SK-N-SH (cell line): ENCODE measurements around the gene CLN5. TPM values are rescaled to one million over a fixed set of nuclear protein-coding genes. Genes with fewer than 3 reads are reported as not detected.

ENCODE experiments used
- CTCF ChIA-PET: fragments of 300-600, 350-600 bp; formaldehyde crosslinking; extraction: SDS; loops from one replicate; lab custom pipeline; 2021; lab: Yijun Ruan, JAX
- POLR2A ChIA-PET: fragments of 350-600 bp; sonication (Branson Sonifier 250); formaldehyde crosslinking; extraction: SDS; loops from one replicate; lab custom pipeline; 2020; ENCODE audit warnings: antibody characterized with exemption, inconsistent platforms; lab: Yijun Ruan, JAX
- DNase-seq: peaks from one replicate; pipeline ENCODE4 v3.0.0; 2012
- H2AFZ ChIP-seq: fragments of 200-600 bp; sonication (generic); 2 replicates; pipeline ENCODE4 v1.8.1; 2016; ENCODE audit warnings: antibody characterized with exemption, mild to moderate bottlenecking, low read depth
- H3F3A ChIP-seq: fragments of 200-600 bp; sonication (generic); replicated peaks from 2 replicates; pipeline ENCODE3; 2016; ENCODE audit warnings: antibody characterized with exemption, mild to moderate bottlenecking; ENCODE audit not compliant: insufficient read depth
- H3K27ac ChIP-seq, 2 experiments: fragments of 200-500 bp in 1 of 2; fragments of 200-600 bp in 1 of 2; sonication (Bioruptor generic) in 1 of 2; sonication (generic), shearing (Covaris generic) in 1 of 2; 2 replicates each; pipeline versions ENCODE4 v1.5.1 to v1.6.1; 2014 to 2016; ENCODE audit warnings: low read depth in 2 of 2, inconsistent platforms in 1 of 2, low read length in 1 of 2, mild to moderate bottlenecking in 1 of 2, mixed read lengths in 1 of 2
- H3K27me3 ChIP-seq: fragments of 200-600 bp; sonication (generic), shearing (Covaris generic); 2 replicates; pipeline ENCODE4 v1.6.1; 2016; ENCODE audit warnings: mixed run types; ENCODE audit not compliant: insufficient read depth
- H3K36me3 ChIP-seq, 2 experiments: fragments of 200-500 bp in 1 of 2; fragments of 200-600 bp in 1 of 2; sonication (Bioruptor generic) in 1 of 2; sonication (generic) in 1 of 2; replicated peaks in 1 of 2; 2 replicates each; pipeline versions ENCODE3 to v1.5.1; 2014 to 2016; ENCODE audit warnings: low read length in 1 of 2, mild to moderate bottlenecking in 1 of 2; ENCODE audit not compliant: insufficient read depth in 2 of 2, control insufficient read depth in 1 of 2
- H3K4me1 ChIP-seq, 2 experiments: fragments of 200-500 bp in 1 of 2; fragments of 200-600 bp in 1 of 2; sonication (Bioruptor generic) in 1 of 2; sonication (generic), shearing (Covaris generic) in 1 of 2; 2 replicates each; pipeline versions ENCODE4 v1.5.1 to v1.6.1; 2014 to 2016; ENCODE audit warnings: low read depth in 1 of 2, low read length in 1 of 2, mixed run types in 1 of 2; ENCODE audit not compliant: insufficient read depth in 2 of 2, control insufficient read depth in 1 of 2
- H3K4me2 ChIP-seq: fragments of 200-600 bp; sonication (generic), shearing (Covaris generic); 2 replicates; pipeline ENCODE4 v1.6.1; 2017; ENCODE audit warnings: mixed run types
- H3K4me3 ChIP-seq, 2 experiments: fragments of 200-500 bp in 1 of 2; fragments of 200-600 bp in 1 of 2; sonication (Bioruptor generic) in 1 of 2; sonication (generic), shearing (Covaris generic) in 1 of 2; 2 replicates each; pipeline versions ENCODE4 v1.5.1 to v1.8.1; 2014 to 2016; ENCODE audit warnings: low read depth in 2 of 2, inconsistent platforms in 1 of 2, low read length in 1 of 2, mild to moderate bottlenecking in 1 of 2, mixed read lengths in 1 of 2, moderate library complexity in 1 of 2
- H3K79me2 ChIP-seq: fragments of 200-600 bp; sonication (generic); 2 replicates; pipeline ENCODE4 v1.8.1; 2017; ENCODE audit warnings: mild to moderate bottlenecking; ENCODE audit not compliant: insufficient read depth
- H3K9ac ChIP-seq: fragments of 200-600 bp; sonication (generic); 2 replicates; pipeline ENCODE4 v1.6.1; 2017; ENCODE audit warnings: mixed run types
- H3K9me2 ChIP-seq: fragments of 200-600 bp; sonication (generic); 2 replicates; pipeline ENCODE4 v1.6.1; 2017; ENCODE audit warnings: mixed run types
- H3K9me3 ChIP-seq: fragments of 200-600 bp; sonication (generic); 2 replicates; pipeline ENCODE4 v1.6.1; 2017; ENCODE audit warnings: mixed run types, mild to moderate bottlenecking, moderate library complexity
- H4K20me1 ChIP-seq: fragments of 200-600 bp; sonication (generic); 2 replicates; pipeline ENCODE4 v1.6.1; 2017; ENCODE audit warnings: mild to moderate bottlenecking, mixed run types; ENCODE audit not compliant: insufficient read depth
- ELF1 ChIP-seq: IDR thresholded peaks from 2 replicates; pipeline ENCODE4 v1.4.0; 2012
- EZH2phosphoT487 ChIP-seq: fragments of 200-600 bp; sonication (generic); IDR thresholded peaks from 2 replicates; pipeline ENCODE4 v1.6.1; 2017; ENCODE audit warnings: low read depth, mixed run types, mild to moderate bottlenecking, antibody characterized with exemption, moderate library complexity, borderline replicate concordance
- FOSL2 ChIP-seq: IDR thresholded peaks from 2 replicates; pipeline ENCODE4 v1.4.0; 2012; ENCODE audit warnings: low read depth, mild to moderate bottlenecking, moderate library complexity, borderline replicate concordance
- FOXM1 ChIP-seq: IDR thresholded peaks from 2 replicates; pipeline ENCODE4 v1.4.0; 2012; ENCODE audit warnings: low read depth, mild to moderate bottlenecking
- GABPA ChIP-seq: IDR thresholded peaks from 2 replicates; pipeline ENCODE4 v1.4.0; 2012; ENCODE audit warnings: low read depth, mild to moderate bottlenecking
- GATA2 ChIP-seq: sonication (generic); formaldehyde crosslinking; IDR thresholded peaks from 2 replicates; pipeline ENCODE4 v1.5.0; 2020; ENCODE audit warnings: mild to moderate bottlenecking, missing genetic modification reagents
- MXI1 ChIP-seq: IDR thresholded peaks from 2 replicates; pipeline ENCODE4 v1.6.1; 2012; ENCODE audit warnings: mild to moderate bottlenecking, low read depth, low read length, improper control_type of control experiment
- NRF1 ChIP-seq: IDR thresholded peaks from 2 replicates; pipeline ENCODE4 v1.6.1; 2012; ENCODE audit warnings: low read depth, mild to moderate bottlenecking, low read length
- RCOR1 ChIP-seq: fragments of 150-350 bp; IDR thresholded peaks from 2 replicates; pipeline ENCODE4 v1.6.1; 2017; ENCODE audit warnings: antibody characterized with exemption, low read length
- RXRA ChIP-seq: IDR thresholded peaks from 2 replicates; pipeline ENCODE4 v1.4.0; 2012; ENCODE audit warnings: low read depth, mild to moderate bottlenecking, borderline replicate concordance
- TCF12 ChIP-seq: IDR thresholded peaks from 2 replicates; pipeline ENCODE4 v1.4.0; 2012
- TEAD4 ChIP-seq: IDR thresholded peaks from 2 replicates; pipeline ENCODE4 v1.4.0; 2012; ENCODE audit warnings: mild to moderate bottlenecking, borderline replicate concordance; ENCODE audit not compliant: insufficient read depth
- YY1 ChIP-seq: IDR thresholded peaks from 2 replicates; pipeline ENCODE4 v1.4.0; 2012; ENCODE audit warnings: low read depth, mild to moderate bottlenecking
- WGBS: methylation state at CpG from one replicate; pipeline ENCODE4 v1.1.6; 2017; ENCODE audit warnings: low lambda C conversion rate; 5-methylcytosine and 5-hydroxymethylcytosine counted together
- polyA plus RNA-seq, 3 experiments: library from polyadenylated mRNA; depleted of rRNA; stranded (reverse); fragments of >200 nt; gene quantifications; 2 replicates each; pipeline ENCODE4 v1.2.3, GENCODE V29; 2012
- TF ChIP-seq, protein P1 (sequence below): fragments of 150-350 bp; IDR thresholded peaks from 2 replicates; pipeline ENCODE4 v1.6.1; 2017; ENCODE audit warnings: antibody characterized with exemption, low read length, low read depth, borderline replicate concordance
- TF ChIP-seq, protein P2 (sequence below): IDR thresholded peaks from 2 replicates; pipeline ENCODE4 v1.6.1; 2012; ENCODE audit warnings: mild to moderate bottlenecking, low read depth, low read length, moderate library complexity
- TF ChIP-seq, protein P3 (sequence below): fragments of 200-600 bp; sonication (generic); IDR thresholded peaks from 2 replicates; pipeline ENCODE4 v1.6.1; 2017; ENCODE audit warnings: antibody characterized with exemption, mild to moderate bottlenecking, moderate library complexity

The CLN5 gene
- polyA plus RNA-seq, 1 of the 3 experiments (the other 2 are of a cell fraction): 11.6 TPM

DNA sequence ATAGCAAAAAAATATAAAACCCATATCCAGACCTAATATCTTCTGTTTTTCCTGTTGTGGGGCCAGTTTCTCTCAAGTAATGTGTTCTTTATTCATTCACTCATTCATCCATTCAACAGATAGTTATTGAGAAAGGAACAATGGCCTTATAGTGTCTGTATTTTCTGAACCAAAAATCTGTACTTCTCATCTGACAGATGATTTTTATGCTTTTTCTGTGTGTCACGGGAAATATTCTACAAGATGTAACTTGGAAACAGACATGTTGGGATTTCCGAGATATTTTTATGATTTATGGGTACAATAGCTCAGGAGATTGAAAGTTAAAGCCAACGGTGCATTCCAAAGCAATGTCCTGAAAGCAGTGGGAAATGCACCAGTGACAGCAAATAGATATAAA is 37.9 kb upstream of the CLN5 start:
- CTCF ChIA-PET: interaction anchor here (0.6 to 2.8 kb wide), 3 partner anchors 26 to 1077 kb away, joined by 3 to 11 read pairs (median 3); no protein-coding TSS in a partner anchor
- Histone ChIP-seq H3K4me1 (no peaks in the 10 kb centered on the region), H3K9ac (no peak overlapping the region), H4K20me1 (no peaks in the 10 kb centered on the region), H3K4me2 (no peak overlapping the region), H3K36me3 (no peaks in the 10 kb centered on the region), H3K4me3 (no peak overlapping the region), H3K79me2 (no peaks in the 10 kb centered on the region), H3K9me3 (no peaks in the 10 kb centered on the region), H3K27me3 (no peaks in the 10 kb centered on the region), H3F3A (no peaks in the 10 kb centered on the region), H3K27ac (no peak overlapping the region), H2AFZ (no peak overlapping the region), H3K9me2 (no peaks in the 10 kb centered on the region)
- TF ChIP-seq MXI1 (no peak), TEAD4 (no peak), ELF1 (no peak), RCOR1 (no peak), FOSL2 (no peak), GATA2 (CRISPR knock-in tag) (no peak), RXRA (no peak), NRF1 (no peak), EZH2phosphoT487 (no peak), GABPA (no peak), TCF12 (no peak), YY1 (no peak), FOXM1 (no peak)
- TF ChIP-seq, protein P1, sequence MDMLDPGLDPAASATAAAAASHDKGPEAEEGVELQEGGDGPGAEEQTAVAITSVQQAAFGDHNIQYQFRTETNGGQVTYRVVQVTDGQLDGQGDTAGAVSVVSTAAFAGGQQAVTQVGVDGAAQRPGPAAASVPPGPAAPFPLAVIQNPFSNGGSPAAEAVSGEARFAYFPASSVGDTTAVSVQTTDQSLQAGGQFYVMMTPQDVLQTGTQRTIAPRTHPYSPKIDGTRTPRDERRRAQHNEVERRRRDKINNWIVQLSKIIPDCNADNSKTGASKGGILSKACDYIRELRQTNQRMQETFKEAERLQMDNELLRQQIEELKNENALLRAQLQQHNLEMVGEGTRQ: no peak
- TF ChIP-seq, protein P2, sequence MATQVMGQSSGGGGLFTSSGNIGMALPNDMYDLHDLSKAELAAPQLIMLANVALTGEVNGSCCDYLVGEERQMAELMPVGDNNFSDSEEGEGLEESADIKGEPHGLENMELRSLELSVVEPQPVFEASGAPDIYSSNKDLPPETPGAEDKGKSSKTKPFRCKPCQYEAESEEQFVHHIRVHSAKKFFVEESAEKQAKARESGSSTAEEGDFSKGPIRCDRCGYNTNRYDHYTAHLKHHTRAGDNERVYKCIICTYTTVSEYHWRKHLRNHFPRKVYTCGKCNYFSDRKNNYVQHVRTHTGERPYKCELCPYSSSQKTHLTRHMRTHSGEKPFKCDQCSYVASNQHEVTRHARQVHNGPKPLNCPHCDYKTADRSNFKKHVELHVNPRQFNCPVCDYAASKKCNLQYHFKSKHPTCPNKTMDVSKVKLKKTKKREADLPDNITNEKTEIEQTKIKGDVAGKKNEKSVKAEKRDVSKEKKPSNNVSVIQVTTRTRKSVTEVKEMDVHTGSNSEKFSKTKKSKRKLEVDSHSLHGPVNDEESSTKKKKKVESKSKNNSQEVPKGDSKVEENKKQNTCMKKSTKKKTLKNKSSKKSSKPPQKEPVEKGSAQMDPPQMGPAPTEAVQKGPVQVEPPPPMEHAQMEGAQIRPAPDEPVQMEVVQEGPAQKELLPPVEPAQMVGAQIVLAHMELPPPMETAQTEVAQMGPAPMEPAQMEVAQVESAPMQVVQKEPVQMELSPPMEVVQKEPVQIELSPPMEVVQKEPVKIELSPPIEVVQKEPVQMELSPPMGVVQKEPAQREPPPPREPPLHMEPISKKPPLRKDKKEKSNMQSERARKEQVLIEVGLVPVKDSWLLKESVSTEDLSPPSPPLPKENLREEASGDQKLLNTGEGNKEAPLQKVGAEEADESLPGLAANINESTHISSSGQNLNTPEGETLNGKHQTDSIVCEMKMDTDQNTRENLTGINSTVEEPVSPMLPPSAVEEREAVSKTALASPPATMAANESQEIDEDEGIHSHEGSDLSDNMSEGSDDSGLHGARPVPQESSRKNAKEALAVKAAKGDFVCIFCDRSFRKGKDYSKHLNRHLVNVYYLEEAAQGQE: no peak
- TF ChIP-seq, protein P3, sequence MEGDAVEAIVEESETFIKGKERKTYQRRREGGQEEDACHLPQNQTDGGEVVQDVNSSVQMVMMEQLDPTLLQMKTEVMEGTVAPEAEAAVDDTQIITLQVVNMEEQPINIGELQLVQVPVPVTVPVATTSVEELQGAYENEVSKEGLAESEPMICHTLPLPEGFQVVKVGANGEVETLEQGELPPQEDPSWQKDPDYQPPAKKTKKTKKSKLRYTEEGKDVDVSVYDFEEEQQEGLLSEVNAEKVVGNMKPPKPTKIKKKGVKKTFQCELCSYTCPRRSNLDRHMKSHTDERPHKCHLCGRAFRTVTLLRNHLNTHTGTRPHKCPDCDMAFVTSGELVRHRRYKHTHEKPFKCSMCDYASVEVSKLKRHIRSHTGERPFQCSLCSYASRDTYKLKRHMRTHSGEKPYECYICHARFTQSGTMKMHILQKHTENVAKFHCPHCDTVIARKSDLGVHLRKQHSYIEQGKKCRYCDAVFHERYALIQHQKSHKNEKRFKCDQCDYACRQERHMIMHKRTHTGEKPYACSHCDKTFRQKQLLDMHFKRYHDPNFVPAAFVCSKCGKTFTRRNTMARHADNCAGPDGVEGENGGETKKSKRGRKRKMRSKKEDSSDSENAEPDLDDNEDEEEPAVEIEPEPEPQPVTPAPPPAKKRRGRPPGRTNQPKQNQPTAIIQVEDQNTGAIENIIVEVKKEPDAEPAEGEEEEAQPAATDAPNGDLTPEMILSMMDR: no peak
- DNase-seq: no peak
- 48% methylated on average over 3 of the region's 3 CpGs for WGBS
- POLR2A ChIA-PET: no interaction called here
